NCI-H524 (cell line): ENCODE results near the gene ZNF423.

Source experiments
- DNase-seq, 2 experiments: peaks; one replicate each; lab custom pipeline; 2025; lab: John Stamatoyannopoulos, UW

ZNF423 gene

DNA sequence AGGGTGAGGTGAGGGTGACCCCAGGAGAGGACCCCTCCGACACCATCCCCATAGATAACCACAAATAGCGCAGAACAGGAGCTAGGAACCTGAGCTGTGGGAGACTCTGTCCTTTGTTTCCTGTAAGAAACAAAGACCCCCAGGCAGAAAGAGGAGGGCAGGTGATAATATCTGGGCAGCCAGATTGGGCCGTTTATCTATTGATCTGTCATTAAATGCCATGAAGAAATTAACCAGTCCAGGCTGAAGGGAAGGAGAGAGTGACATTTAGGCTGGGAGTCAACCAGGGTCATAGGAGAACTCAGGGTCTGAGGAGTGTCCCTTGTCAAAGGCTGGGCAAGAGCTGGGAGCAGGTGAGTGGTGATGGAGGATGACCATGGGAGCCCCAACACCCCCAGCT, 324.5 kb downstream of the ZNF423 start:
- DNase-seq = no peak

DNA sequence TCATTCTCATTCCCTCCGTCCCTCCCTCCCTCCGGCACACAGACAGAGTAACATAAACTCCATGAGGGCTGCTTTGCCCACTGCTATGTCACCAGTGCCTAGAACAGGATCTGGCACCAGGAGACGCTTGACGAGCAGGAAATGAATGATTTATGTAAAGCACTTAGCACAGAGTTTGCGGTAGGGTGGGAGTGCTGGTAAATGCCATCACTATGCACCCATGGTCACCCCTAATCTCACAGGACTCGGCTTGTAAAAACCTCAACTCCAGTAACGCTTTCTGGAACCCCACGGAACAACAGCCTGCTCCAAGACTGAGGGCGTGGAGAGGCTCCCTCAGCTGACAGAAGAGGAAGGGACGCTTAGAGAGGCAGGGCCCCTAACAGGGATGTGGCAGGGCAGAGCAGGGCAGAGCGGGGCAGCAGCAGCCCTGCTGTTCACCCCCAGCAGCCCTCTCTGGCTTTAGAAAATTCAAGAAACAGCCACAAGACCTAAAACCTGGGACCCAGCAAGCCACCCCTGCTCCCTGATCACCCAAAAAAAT, 325.4 kb downstream of the ZNF423 start:
- DNase-seq = no peak

- no peak for DNase-seq
Observed at GRCh38 chr16:49529411-49530045, 326.4 kb downstream of the ZNF423 start.

DNA sequence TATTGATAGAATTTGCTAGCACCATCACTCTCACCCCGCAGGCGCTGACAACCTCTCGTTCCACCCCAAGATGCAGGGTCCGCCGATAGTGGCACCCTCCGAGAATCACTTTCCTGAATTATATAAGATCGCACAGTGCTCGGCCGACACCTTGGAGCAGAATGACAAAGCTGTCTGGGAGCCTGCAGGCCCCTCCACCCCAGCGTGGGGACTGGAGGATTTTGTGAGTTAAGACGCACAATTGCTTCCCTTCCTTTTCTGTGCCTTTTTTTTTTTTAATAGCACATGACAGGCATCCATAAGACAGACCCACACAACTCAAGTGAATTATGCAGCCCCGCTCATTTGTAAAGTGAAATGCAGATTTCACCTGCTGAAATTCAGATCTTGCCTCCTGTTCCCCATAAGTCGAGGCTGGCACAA, 327.0 kb downstream of the ZNF423 start:
- DNase-seq = no peak

GRCh38 chr16:49528060-49528865, 327.6 kb downstream of the ZNF423 start:
- peak; percentile 22 to 51 for DNase-seq

DNA sequence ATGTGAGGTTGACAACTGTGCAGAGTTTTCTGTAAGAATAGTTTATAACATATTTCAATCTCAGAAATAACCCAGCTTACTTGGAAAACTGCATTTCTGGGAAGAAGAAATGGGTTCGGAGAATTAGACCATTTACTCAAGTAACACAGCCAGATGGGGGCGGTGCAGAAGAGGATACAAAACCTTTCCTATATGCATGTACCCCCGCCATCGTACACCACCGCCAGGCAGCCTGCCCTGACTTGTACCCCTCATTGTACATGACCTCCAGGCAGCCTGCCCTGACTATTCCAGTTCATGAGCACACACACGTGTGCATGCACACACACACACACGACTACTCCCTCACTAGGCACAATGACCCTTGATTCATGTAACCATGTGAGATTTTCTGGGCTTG, 328.3 kb downstream of the ZNF423 start:
- DNase-seq = peak; percentile 29 to 61

- peak in 1 of 2 experiments; percentile 29 for DNase-seq
Observed at GRCh38 chr16:49526860-49527365, 329.0 kb downstream of the ZNF423 start.

DNA sequence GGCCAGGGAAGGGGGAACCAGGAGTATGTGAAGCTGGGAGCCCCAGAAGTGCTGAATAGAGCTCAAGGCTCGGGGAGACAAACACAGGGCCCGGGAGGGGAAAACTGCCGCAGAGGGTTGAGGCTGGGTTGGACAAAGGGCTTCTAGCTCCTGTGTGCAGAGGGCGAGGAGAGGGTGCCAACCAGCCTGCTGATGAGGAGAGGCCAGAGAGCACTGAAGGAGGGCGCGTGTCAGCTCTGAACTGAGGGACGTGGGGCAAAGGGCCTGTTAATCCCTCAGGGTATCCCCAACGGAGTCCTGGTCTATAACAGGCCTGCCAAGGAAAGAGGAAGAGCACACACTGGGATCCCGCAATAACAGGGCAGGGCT, 331.0 kb downstream of the ZNF423 start:
- peak; percentile 58 to 61 for DNase-seq

GRCh38 chr16:49524216-49524946, 331.5 kb downstream of the ZNF423 start:
- peak; percentile 94 to 97 for DNase-seq

DNA sequence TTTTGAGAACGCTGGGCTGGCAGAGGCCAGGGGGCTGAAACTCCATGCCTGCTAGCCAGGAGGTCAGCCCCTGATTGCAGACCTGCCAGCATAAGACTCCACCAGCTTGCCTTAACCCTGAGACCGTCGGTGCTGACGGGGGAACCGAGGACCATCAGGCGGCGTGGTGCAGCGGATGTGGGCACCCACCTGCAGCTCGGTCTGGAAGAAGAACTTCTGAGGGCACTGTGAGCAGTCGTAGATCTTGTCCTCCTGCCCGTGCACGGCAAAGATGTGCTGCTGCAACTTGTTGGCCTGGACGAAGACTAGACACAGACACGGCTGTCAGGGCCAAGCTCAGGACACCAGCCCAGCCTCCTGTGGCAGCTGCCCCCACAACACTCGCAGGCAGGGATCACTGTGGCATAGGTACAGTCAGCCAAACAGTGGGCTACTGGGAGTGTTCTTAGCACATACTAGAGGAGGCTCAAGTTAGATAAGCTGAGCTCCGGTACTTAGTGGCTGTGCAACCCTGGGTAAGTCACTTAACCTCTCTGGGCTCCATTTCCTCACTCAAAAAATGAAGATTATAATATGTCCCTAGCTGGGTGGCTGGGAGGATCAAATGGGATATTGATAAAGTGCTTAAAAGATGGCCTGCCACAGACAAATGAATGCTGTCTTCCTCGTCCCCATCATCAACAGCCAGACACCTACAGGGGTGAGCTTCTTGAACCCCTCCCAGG, 332.3 kb downstream of the ZNF423 start:
- no peak for DNase-seq

DNA sequence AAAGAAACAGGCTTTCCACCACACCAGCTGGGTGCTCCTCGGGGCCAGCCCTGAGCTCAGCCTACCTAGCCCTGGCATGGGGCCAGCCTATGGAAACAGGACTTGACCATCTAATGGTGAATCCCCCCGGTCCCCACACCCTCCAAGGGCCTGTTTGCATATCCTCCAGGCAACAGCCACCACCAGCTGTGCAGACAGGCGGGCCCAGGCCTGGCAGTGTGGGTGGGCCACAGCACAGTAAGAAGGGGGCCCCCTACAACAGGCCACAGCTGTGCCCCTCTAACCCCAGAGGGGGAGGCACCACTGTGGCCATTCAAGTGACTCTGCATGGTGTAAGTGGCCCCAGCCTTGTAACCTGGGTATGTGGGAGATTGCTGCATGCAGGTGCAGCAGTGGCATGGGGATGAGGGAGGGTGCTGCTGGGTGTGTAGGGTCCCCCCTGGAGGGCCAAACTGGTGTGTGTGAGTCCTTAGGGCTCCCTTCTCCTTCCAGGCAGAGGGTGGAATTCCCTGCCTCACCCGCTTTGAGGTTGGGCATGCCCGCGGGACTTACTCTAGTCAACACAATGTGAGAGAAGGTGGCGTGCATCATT, 334.1 kb downstream of the ZNF423 start:
- peak; percentile 72 to 90 for DNase-seq

DNA sequence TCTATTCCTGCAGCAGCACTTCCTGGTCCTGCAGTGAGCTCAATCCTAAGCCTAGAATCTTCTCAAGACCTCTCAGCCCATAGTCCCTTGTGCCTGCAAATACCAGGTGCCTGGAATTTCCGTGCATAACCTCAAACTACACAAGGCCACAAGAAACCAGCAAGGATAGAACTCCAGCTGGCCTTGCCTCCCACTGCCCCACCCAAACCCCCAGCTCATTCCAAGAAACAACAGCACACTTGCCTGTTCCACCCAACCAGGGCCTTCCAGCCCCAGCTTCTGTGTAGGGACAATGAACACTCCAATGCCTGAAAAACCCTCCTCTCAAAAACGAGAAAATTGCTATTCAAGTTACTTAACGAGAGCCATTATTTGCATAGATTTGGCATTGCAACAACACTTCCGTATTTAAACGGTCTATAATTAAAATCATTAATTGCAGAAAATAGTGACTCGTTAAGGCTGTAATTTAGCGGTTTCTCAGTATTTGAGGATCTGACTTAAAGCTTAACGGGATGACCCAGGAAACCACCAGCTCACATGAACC, 335.3 kb downstream of the ZNF423 start:
- no peak for DNase-seq

- no peak for DNase-seq
Observed at GRCh38 chr16:49519741-49520140, 336.2 kb downstream of the ZNF423 start.

DNA sequence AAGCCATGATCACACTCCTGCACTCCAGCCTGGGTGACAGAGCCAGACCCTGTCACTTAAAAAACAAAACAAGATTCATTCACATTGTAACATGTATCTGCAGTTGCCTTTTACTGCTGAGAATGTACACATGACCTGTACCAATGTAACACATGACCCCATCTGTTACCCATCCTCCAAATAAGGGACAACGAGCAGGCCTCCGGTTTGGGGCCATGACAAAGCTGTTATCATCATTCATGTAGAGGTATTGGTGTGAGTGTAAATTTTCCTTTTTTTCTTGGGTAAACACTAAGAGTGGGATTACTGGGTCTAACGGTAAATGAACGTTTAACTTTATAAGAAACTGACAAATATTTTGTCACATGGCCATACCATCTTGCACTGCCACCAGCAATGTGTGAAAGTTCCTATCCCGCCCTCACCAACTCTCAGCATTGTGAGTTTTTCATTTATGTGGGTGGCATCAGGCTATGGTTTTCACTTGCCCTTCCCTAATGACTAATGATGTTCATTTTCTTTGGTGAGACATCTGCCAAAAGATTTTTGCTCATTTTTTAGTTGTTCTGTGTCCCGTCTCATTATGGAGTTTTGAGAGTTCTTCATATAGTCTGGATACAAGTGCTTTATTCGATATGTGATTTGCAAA, 336.8 kb downstream of the ZNF423 start:
- DNase-seq = peak in 1 of 2 experiments; percentile 12

DNA sequence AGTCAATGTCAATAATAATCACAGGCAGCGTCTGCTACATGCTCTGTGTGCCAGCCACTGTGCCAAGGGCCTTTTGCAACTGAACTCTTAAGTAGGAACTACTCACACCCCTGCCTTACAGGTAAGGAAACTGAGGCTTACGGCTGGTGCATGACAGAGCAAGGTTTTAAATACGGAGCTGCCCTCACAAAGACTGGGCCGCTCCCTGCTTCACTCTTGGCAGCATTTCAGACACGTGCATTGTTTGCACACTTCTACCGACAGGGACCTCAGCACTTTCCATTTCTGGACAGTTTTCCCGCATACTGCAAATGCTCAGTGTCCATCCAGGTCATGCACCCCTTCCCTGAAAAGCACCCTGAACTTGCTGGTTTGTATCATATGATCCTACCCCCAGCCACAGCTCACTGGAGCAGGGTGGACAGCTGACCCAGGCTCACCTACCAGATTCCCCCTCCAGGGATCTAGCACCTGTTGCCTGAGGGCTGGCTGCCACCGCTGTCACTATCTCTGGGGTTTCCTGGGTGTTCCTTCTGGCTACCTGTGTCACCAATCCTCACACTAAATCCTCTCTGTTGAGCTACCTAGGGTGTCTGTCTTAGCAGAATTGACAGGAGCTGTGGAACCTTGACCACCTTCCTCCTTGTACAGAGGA, 339.4 kb downstream of the ZNF423 start:
- no peak for DNase-seq

DNA sequence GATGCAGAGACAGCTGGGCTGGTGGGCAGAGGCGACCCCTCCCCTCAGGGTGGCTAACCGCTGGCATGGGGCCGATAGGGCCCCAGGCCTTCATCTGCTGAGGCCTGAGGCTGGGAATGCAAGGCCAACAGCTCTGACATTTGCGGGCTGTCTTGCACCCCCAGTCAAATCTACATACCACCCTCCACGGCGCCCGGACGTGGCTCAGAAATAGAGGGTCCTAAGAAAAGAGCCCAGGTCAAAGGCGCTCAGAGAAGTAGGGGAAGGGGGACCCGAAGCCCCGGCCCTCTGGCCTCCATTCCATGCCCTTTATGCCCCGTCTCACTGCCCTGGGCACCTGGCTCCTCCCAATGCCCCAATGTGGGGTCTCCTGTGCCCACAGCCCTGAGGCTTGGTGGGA, 340.1 kb downstream of the ZNF423 start:
- DNase-seq = no peak

DNA sequence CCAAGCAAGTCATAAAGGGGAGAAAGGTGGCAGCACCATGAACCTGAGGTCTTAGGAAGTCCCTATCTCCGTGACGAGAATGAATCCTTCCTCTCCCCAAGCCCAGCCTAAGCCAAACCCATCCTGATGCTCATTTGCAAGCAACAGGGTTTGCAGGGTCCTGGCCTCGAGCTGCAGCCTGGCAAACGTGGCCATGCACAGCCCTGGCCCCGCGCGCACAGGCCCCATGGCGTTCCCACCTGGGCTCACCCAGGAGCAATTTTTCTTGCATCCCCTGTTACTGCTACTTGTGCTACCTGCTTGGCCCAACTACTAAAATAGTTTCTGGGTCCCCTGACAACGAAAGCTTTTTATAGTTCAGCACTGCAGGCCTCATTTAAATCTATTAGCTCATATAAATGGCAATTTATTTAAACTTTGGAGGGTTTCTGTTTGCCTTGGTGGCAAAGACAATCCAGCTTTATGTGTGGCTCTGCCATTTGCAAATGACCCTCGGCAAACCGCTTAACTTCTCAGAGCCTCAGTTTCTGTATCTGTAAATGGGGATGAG, 340.8 kb downstream of the ZNF423 start:
- DNase-seq = peak in 1 of 2 experiments; percentile 35

GRCh38 chr16:49514073-49514980, 341.6 kb downstream of the ZNF423 start:
- DNase-seq = peak; percentile 69 to 79
